ENCODE results near the gene ABCB4. TPM values are rescaled to one million over a fixed set of nuclear protein-coding genes. Genes with fewer than 3 reads are reported as not detected.

The ABCB4 gene
- total RNA-seq, 1 experiment from 2014 or later = 0.20 TPM

DNA sequence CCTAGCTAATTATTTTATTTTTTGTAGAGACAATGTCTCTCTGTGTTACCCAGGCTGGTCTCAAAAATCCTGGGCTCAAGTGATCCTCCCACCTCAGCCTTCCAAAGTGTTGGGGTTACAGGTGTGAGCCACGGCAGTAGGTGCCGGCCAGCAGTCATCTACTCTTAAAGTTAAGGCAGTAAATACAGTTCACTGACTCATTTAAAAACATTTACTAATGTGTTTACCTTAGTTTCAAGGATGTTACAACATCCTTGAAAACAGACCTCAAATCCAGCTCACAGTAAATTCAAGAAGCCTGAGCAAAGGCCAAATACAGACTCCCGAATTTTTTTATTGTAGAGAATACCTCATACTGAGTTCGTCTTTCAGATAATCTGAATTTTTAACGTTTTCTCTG, 29.6 kb upstream of the ABCB4 start:
- Histone ChIP-seq H4K20me1 (ENCODE audit: control insufficient read depth, insufficient read depth, insufficient read length) (no peaks in the 10 kb centered on the region), H3T11ph (ENCODE audit: low read length) (no peak overlapping the region), H2BK120ac (ENCODE audit: low read depth, low read length, poor library complexity, severe bottlenecking) (no peak overlapping the region), H3K14ac (ENCODE audit: insufficient read depth, low read length) (no peak overlapping the region), H3K27me3 (ENCODE audit: insufficient read depth, low read length) (no peaks in the 10 kb centered on the region), H3K23ac (ENCODE audit: insufficient read length, low read depth, low read length) (no peak overlapping the region), H2AK5ac (ENCODE audit: insufficient read length, low read length) (no peak overlapping the region), H3K56ac (ENCODE audit: insufficient read length, low read depth, low read length) (no peak overlapping the region), H2BK15ac (ENCODE audit: low read depth, low read length) (no peak overlapping the region), H2BK12ac (ENCODE audit: insufficient read length, low read depth, low read length) (no peak overlapping the region), H3K79me2 (ENCODE audit: insufficient read depth, low read length) (no peaks in the 10 kb centered on the region), H3K4me2 (ENCODE audit: insufficient read depth, insufficient read length, low read length) (no peak overlapping the region), H2BK20ac (ENCODE audit: low read depth, low read length, poor library complexity, severe bottlenecking) (no peak overlapping the region), H2AFZ (ENCODE audit: low read length) (no peak overlapping the region), H3K9me3 (ENCODE audit: control insufficient read depth, low read depth, low read length) (no peaks in the 10 kb centered on the region), H4K5ac (ENCODE audit: insufficient read length, low read depth, low read length) (no peak overlapping the region), H3K4me1 (ENCODE audit: insufficient read depth, low read length) (no peaks in the 10 kb centered on the region), H4K91ac (ENCODE audit: insufficient read length, low read depth, low read length) (no peak overlapping the region), H3K23me2 (ENCODE audit: insufficient read length, low read depth, low read length, poor library complexity, severe bottlenecking) (no peaks in the 10 kb centered on the region), H3K18ac (ENCODE audit: insufficient read length, low read depth, low read length) (no peak overlapping the region), H2BK5ac (ENCODE audit: insufficient read length, low read length) (no peak overlapping the region), H4K8ac (replicated peaks; ENCODE audit: insufficient read length, low read depth, low read length) (no peak overlapping the region), H3K4ac (ENCODE audit: low read depth, low read length) (no peak overlapping the region), H3K79me1 (ENCODE audit: insufficient read depth, low read depth, low read length, poor library complexity, severe bottlenecking) (no peaks in the 10 kb centered on the region), H3K27ac (ENCODE audit: insufficient read length, low read depth, low read length) (no peak overlapping the region), H3K9ac (ENCODE audit: extremely low read depth, insufficient read length, low read length) (no peak overlapping the region)
- Mint-ChIP-seq H3K27me3 (ENCODE audit: low read depth) (no peaks in the 10 kb centered on the region), H3K36me3 (ENCODE audit: insufficient read depth in 1 of 3, low read depth in 3 of 3) (no peaks in the 10 kb centered on the region), H3K27ac (no peak overlapping the region), H3K4me3 (no peak overlapping the region), H3K9me3 (no peaks in the 10 kb centered on the region), H3K4me1 (0 out of 4 replicates have a peak, but pooled peaks cover 0 to 3% of the 10 kb centered on the region in 2 experiments)
- no CpG with 5 or more reads among the region's 5 CpGs for WGBS (ENCODE audit: extremely low coverage, insufficient read length, low lambda C conversion rate)
- TF ChIP-seq, protein P1, sequence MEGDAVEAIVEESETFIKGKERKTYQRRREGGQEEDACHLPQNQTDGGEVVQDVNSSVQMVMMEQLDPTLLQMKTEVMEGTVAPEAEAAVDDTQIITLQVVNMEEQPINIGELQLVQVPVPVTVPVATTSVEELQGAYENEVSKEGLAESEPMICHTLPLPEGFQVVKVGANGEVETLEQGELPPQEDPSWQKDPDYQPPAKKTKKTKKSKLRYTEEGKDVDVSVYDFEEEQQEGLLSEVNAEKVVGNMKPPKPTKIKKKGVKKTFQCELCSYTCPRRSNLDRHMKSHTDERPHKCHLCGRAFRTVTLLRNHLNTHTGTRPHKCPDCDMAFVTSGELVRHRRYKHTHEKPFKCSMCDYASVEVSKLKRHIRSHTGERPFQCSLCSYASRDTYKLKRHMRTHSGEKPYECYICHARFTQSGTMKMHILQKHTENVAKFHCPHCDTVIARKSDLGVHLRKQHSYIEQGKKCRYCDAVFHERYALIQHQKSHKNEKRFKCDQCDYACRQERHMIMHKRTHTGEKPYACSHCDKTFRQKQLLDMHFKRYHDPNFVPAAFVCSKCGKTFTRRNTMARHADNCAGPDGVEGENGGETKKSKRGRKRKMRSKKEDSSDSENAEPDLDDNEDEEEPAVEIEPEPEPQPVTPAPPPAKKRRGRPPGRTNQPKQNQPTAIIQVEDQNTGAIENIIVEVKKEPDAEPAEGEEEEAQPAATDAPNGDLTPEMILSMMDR (conservative IDR thresholded peaks at IDR 0.05) = no peak
- no peak for DNase-seq
